ENCODE results near the gene CCM2.

DNA sequence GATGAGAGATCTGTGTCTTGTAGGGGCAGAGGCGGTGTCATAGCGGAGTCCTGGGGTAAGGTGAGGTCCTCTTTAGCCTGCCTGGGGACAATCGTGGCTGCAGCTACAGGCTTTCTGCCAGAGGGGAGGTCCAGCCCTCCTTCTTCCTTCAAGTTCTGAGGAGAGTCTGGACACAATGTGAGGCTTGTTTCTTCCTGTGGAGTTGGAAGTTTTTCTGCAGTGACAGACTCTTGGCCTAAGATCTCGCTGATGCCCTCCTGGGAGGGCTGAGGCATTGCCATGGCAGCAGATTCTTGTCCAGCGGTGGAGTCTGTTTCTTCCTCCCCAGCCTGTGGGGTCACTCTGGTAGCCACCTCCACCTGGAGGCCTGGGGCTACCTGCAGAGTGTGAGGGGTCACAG, 84.3 kb downstream of the CCM2 start:
- TF ChIP-seq POLR2A (IDR thresholded peaks at IDR 0.05; ENCODE audit: low read depth, low read length) = no peak
- TF ChIP-seq POLR2AphosphoS5 (IDR thresholded peaks at IDR 0.05; ENCODE audit: low read depth, low read length) = no peak
- no peak for TF ChIP-seq TAF1 (IDR thresholded peaks at IDR 0.05; ENCODE audit: borderline replicate concordance, low read depth, low read length)
